GM21423 (cell line): ENCODE results near the gene RNASE12.
"Not testable (repeated sequence)": the region's sequence is repeated elsewhere in the genome, so short reads cannot be mapped to it uniquely, and the experiment has no call there.

ENCODE experiments used
- ATAC-seq: cut with Tn5 transposase; IDR thresholded peaks from one replicate; pipeline ENCODE4 v1.9.1; 2021; ENCODE audit warnings: mild to moderate bottlenecking, moderate library complexity; ENCODE audit not compliant: unreplicated experiment

RNASE12 gene

DNA sequence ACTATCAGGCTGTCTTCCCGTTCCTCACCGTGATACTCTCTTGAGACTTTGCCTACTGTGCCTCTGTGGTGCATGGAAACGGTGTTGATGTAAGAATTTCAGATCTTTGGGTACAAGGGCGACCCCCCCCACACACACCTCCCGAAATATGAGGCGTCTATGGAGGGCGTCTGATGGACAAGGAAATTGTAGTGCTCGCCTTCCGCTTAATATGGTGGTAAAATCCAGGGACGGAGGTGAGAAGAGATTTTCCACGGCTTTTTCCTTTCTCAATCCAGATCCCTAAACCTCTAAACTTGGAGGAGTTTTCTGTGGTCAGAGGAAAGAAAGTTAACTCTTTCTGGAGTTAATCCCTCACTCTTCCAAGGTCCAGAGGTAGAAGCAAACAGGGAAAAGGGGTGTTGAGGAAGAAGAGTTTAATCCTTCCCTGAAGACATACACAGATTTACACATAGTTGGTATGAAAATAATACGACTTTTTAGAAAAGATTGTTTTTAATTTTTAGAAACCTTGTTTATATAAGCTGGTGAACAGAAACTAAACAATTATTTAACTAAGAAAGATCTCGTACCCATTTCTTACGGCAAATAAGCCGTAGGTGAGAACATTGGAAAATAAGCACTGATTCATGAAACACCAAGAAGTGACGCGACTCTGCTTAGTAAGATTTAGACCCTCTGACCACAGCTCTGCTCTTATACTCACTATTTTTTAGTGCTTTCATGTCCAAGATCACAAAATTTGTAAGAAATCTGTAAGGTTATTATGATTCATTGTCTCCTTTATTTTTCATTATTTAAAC, 23.1 kb upstream of the RNASE12 start:
- peak; percentile 0 for ATAC-seq

DNA sequence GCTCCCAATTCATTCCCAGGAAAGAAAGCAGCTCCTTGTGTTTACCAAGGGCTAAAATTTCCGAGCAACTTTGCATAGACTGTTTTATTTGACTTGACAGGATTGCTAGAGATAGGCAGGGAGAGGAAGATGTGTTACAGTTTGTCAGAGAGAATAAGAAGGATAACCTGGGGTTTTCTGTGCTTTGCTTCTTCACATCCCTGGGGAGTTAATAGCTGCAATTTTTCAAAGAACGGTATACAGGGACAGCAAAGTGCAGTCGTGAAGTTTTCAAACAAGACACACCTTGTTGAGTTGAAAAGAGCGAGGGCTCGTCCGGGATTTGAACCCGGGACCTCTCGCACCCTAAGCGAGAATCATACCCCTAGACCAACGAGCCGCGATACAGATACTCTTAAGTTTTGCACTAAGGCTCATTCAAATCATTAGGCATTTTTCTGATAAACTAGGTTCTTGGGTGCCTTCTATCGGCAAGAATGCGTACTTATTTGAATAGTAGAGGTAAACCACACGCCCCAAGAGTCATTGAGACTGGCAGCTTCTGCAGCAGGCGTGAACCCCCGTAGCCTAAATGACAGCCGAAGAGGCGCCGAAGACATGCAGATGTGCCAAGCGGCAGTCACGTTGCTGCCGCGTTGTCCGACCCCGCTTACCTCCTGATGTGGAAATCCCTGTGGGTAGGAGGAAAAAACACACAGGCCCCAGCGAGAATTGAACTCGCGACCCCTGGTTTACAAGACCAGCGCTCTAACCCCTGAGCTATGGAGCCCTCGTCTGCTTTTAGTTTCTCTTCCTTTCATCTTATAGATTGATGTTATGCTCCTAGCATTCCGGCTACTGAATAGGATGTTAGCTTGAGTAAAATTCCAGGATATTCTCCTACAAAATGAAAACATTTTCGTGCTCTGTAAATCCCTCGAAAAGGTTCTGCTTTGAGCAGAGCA, 22.2 kb upstream of the RNASE12 start:
- peak; percentile 62 for ATAC-seq

DNA sequence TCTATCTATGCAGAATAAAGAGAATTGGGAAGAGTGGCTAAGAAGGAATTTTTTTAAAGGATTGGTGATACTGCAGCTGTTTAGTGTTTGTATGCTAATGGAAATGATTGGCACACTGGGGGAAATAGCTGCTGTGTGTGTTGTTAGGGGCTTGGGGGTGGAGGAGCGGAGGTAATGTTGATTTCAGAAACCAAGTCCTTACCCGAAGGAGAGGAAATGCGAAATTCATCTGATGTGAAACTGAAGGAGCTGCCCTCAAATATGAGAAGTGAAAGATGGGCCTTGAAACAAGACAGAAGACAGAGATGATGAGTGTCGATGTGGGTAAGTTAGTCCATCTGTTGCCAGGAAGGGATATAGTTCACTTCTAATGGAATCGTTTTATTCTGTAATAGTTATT, 21.2 kb upstream of the RNASE12 start:
- peak; percentile 18 for ATAC-seq

DNA sequence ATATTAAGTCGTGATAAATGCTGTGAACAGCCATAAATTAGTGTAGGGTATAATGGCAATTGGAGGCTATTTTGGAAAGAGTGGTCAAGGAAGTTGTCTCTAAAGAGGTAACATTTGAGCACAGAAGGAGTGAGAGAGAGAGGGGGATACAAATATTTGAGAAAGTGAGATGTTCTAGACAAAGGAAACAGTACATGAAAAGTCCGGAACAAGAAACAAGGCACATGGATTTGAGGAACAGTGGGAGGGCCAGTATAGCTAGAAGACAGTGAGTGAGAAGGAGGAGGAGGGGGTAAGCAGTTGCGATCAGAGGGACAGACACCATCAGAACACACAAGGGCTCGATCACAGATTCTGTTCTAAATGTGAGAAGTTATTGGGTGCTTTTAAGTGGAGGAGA, 20.1 kb upstream of the RNASE12 start:
- no peak for ATAC-seq

DNA sequence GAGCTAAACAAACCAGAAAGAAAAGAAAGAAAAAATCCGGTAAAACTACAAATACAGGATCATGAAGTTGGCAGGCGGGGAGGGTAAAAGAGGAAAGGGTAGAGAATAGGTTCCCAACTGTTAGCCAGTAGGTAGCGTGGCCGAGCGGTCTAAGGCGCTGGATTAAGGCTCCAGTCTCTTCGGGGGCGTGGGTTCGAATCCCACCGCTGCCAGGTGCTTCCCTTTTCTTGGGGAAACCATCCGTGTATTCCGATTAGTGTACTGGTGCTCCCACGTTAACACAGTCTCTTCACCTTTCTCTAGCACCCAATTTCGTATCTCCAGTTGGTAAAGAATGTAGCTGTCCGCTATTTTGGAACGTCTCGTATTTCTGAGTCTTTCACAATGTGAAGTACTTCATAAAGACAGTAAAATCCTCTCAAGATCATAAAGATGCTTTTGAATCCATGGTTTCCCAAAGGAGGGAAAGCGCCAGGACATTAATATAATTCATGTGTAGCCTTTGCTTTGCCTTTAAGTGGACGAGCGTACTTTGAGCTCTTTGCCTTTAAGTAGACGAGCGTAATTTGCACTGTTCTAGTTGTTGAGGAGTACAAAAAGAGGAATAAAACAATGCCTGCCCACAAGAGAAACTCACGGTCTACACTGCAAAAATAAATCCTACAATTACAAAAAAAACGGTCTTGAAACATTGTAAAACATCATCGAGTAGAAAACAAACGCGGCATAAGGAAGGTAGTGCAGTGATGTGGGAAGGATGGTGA, 19.0 kb upstream of the RNASE12 start:
- no peak for ATAC-seq

DNA sequence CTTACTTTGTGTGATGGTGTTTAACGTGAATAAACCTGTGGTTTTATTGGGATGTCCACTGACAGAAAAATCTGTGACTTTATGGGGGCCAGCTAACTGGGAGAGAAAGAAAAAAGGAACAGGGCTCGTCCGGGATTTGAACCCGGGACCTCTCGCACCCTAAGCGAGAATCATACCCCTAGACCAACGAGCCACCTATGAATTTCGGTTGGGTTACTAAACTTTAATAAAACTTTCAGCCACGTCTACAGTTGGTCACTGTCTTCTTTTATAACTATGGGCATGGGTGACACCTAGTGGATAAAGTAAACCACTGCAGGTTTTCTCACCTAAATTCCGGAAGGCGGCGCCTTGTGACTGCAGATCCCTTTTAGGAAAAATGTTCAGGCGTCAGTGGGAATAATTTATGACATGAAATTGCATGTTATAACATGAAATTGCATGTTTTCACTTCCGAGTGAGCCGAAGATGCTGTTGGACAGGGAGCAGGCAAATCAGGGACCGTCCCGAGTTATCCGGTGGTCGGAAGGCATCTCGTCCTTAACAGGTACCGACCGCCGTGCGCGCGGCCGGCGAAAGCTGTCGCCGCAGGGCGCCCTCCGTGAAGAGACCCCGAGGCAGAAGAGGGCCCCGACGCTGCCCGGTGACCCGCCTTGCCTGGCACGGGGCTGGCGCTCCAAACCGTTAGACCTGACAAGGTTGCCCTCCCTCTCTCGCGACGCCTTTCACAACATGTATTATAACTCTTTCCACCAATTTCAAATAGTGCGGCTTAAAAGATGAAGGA, 18.2 kb upstream of the RNASE12 start:
- peak; percentile 20 for ATAC-seq

DNA sequence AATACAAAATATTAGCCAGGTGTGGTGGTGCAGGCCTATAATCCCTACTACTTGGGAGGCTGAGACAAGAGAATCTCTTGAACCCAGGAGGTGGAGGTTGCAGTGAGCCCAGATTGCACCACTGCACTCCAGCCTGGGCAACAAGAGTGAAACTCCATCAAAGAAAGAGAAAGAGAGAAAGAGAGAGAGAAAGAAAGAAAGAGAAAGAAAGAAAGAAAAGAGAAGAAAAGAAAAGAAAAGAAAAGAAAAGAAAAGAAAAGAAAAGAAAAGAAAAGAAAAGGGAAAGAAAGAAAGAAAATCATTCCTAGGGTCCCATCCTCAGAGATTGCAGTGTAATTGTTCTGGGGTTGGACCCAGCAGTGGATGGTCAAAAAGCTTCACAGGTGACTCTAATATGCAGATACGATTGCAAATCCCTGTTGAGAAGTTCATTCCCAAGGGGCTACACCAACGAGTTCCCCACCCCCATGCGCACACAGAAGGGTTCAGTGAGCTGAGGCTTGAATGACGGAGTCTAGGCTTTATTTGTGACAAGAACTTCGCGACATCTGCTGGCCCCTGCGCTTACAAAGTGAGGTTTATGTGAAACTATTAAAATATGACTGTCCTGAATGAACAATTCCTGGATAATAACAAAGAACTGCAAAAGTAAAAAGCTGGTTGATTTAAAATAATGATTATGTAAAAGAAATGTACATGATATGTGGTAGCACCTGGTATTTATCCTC, 17.4 kb upstream of the RNASE12 start:
- no peak for ATAC-seq

DNA sequence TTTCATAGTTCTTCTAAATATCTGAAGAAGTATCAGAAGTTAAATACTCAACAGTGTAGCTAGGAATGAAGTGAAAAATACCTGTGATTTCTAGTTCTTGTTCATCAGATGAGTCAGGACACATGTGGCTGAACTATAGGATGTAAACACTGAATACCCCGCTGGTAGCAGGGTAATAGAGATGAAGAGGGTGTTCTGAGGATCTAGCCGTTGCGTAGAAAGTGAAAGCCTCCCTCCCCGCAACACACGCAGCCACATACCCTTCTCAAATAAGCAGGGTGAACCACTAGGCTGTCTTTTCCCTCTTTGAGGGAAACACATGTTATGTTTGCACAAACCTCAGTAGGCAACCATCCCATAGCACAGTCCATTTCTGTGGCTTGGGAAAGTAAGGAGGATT, 16.4 kb upstream of the RNASE12 start:
- no peak for ATAC-seq

DNA sequence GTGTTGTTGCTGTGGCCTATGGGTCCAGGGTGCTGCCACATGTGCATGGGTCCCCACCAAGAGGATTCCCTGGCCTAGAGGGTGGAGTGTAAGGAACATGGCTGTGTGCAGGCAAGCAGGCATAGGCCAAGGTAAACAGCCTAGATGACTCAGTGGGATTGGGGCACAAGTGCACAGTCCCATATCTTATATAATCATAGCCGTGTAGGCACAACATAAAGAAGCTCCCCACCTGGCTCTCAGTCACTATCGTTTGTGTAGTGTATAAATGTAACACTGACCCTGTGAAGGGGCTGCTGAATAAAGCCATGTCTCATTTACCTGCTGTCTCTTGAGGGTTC, 15.7 kb upstream of the RNASE12 start:
- ATAC-seq: no peak

DNA sequence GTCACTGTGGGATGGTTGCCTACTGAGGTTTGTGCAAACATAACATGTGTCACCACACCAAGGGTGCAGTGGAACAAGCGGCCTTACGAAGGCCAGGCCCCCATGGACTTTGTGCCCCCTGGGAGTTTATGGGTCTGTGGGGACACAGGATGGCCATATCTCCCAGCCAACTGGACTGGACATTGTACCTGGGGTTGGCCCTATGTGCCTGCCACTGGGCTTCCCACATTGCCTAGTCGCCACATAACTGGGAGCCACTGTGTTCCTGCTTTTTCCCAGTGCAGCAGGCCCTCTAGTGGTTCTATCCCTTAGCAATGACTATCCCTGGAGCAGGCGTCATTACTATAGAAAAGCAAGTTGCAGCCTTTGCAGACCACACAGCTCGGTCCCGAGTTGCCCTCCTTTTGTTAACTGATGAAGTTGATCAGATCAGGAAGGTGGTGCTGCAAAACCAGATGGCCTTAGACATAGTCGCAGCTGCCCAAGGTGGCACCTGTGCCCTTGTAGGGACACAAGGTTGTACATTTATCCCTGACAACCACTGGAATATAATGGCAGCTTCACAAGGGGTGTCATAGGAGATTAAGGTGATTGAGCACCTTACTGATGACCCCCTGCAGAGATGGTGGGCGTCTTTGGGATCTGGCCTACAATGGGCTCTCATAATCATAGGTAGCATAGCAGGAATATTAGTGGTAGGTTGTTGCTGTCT, 15.2 kb upstream of the RNASE12 start:
- ATAC-seq: no peak

DNA sequence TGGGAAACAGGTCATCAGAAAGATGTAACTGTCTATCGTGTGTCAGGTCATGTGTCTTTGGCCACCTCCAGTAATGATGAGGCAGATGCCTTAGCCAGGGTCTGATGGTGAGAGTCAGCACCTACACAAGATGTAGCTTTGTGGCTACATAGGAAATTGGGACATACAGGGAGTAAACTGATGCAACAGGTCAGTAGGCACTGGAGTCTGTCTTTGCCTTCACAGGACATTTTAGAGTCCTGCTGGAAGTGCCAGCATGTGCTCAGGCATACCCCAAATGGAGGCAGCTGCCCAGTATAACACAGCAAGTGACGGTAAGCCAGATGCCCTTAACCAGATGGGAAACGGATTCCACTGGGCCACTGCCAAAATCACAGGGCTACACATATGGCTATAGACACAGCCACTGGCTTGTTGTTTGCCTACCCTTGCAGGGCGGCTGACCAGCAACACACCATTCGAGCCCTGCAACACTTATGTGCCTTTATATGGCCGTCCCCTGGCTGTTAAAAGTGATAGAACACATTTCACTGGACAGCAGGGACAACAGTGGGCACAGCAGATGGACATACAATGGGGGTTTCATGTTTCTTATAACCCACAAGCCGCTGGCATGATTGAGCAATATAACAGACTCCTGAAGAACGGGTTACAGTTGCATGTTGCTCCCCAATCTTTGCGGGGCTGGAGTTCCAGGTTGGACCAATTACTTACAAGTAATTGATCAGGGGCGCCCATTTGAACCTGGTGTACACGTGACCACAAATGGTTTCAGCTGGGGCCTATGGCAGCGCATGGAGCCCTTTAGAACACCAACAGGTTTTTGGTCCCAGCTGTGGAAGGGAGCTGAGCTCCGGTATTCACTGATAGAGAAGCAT, 12.9 kb upstream of the RNASE12 start:
- ATAC-seq: no peak

DNA sequence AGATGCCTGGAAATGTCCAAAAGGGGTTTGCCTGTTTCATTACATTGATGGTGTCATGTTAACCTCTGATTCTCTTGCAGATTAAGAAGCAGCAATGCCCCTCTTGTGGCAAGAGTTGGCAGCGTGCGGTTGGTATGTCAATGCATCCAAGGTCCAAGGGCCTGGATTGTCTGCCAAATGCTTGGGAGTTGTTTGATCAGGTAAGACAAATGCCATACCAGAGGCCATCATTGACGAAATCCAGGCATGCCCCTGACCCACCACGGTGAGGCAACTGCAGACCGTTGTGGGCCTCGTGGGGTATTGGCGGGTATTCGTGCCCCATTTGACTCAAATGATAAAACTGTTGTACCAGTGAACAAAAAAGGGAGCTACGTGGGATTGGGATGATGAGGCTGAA, 11.4 kb upstream of the RNASE12 start:
- ATAC-seq: no peak

DNA sequence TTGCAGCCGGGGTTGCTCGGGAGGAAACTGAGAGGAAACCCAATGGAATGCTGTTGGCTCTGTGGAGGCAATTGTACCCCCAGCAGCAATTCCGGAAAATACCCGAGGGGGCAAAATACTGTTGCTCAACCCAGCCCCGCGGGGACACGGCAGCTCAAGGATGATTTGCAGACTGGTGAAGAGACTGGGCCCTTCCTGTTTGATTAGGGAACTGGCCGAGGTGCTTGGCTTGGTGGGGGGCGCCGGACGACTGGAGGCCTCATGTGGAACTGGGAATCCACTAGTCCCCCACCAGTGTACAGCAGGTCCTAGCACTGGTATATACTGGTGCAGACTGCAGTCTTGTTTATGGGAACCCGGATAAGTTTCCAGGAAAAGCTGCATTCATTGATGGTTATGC, 10.3 kb upstream of the RNASE12 start:
- no peak for ATAC-seq

DNA sequence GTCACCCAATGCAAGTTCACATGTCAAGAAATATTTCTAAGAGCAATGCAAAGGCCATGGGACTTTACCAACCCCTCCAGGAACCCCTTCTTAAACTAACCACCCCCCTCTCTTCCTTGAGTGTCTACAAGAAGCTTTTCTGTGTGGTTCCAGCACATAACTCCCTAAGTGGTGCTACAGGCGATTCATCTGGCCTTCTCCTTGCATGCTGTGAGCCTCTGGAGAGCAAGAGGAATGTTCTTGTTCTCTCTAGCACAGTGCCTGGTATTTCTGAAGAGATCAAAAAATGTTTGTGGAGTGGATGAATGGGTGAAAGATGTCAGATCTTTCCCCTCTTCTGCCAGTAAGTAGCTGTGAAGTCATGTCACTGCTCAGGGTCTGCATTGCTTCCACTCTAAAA, 5.9 kb upstream of the RNASE12 start:
- ATAC-seq: no peak

DNA sequence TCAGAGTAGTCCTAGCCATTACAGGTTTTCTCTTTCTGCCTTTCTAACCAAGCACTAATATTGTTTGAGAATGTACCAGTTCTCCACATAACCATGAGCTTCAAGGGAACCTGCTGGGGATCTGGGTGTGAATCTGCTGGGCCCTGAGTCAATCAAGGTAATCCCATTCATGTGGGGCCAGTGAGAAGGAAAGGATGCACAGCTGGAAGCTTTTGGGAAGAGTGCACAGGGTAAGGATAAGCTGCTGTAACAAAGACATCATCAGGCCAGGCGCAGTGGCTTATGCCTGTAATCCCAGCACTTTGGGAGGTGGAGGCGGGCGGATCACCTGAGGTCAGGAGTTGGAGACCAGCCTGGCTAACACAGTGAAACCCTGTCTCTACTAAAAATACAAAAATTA, 4.5 kb upstream of the RNASE12 start:
- ATAC-seq: not testable (repeated sequence)

DNA sequence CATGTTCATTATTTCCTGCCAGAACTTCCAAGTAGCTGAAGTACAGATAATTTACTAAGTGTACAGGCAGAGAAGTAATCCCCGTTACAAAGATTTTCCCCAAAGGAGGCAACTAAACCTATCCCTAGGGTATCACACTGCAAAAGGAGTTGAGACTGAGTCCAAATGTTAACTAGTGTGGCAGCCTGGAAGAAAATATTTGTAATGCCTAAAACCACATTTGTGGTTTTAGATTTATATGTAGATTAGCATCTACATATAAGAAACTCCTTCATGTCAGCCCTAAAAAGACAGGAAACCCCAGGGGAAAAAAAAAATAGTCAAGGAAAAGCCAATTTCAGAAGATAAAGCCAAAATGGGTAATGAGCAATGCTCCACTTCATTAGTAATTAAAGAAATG, 1.4 kb upstream of the RNASE12 start:
- no peak for ATAC-seq

DNA sequence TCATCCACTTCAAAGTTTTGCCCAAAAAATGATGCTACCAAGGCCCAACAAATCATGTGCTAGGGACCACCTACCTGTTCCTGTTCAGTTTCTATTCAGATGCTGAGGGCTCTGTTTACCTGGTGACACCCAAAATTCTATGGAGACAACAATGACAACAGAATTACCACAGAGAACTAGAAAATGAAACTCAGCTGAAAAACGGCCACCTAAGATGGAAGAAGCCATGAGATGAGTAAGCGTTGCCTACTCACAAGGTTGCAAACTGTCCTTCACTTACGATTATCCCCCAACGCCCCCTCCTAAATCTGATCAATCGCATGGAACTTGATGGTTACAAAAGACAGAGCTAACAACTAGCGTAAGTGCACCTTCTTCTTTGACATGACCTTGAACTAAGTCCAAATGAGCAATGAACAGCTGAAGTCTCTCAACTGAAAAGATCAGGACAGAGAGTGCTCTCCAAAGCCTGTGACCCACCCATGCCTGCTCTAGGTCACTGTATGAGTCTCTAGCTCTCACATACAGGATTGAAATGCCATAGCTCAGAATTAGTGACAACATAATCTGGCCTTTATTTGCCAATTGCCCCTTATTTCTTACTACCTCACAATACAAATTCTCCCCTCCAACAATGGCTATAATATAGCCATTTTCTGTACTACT, 3.6 kb downstream of the RNASE12 start, which contains the start of gene RNASE11:
TSS of gene RNASE11 (minus strand) at position 513 of the 666 bp plus-strand sequence.
- no peak for ATAC-seq

DNA sequence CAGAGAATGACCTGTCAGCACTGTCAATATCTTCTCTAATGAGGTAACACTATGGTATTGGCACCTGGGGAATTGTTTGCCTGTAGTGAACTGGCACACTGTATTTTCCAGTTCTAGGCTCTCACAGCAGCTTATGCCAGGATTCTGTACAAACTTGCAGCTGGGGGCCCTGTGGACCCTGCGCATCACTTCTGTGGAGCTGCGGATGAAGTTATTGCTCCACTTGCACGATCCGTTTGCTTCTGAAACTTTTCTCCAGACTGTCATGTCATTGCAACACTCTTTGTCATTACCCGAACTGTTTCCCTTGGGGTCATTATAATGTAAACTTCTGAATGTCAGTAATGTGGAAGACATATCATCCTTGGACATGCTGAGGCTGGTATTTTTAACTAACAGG, 7.3 kb downstream of the RNASE12 start:
- ATAC-seq: no peak
